Measurements from ENCODE around the gene GAGE12H.
"Not testable (repeated sequence)": the region's sequence is repeated elsewhere in the genome, so short reads cannot be mapped to it uniquely, and the experiment has no call there.

GAGE12H gene

GRCh38 chrX:49579649-49580048 is at the start of gene GAGE12H:
TSS of gene GAGE12H (plus strand) at chrX:49579949. CDS start at chrX:49581104, 1,155 bp downstream.
- DNase-seq (ENCODE audit: low read depth) = not testable (repeated sequence)

GRCh38 chrX:49531877-49532276 is 47.9 kb upstream of the GAGE12H start, which contains the start of gene GAGE12C:
TSS of gene GAGE12C (plus strand) at chrX:49532177. CDS start at chrX:49533332, 1,155 bp downstream.
- DNase-seq (ENCODE audit: low read depth) = not testable (repeated sequence)

GRCh38 chrX:49541433-49541832 is 38.3 kb upstream of the GAGE12H start, which contains the start of gene GAGE12D:
TSS of gene GAGE12D (plus strand) at chrX:49541733. CDS start at chrX:49542888, 1,155 bp downstream.
- DNase-seq (ENCODE audit: low read depth) = not testable (repeated sequence)

- DNase-seq (ENCODE audit: low read depth) = not testable (repeated sequence)
These were observed 28.8 kb upstream of the GAGE12H start, which contains the start of gene GAGE12E for GRCh38 chrX:49550989-49551388. TSS of gene GAGE12E (plus strand) at chrX:49551289. CDS start at chrX:49552444, 1,155 bp downstream.

- DNase-seq (ENCODE audit: low read depth) = not testable (repeated sequence)
These were observed 19.2 kb upstream of the GAGE12H start, which contains the start of gene GAGE12F for GRCh38 chrX:49560542-49560941. TSS of gene GAGE12F (plus strand) at chrX:49560842. CDS start at chrX:49561997, 1,155 bp downstream.

- DNase-seq (ENCODE audit: low read depth) = not testable (repeated sequence)
These were observed 11.0 kb upstream of the GAGE12H start for GRCh38 chrX:49568728-49569127.

GRCh38 chrX:49569152-49569551 is 10.6 kb upstream of the GAGE12H start:
- DNase-seq (ENCODE audit: low read depth) = not testable (repeated sequence)

- DNase-seq (ENCODE audit: low read depth) = not testable (repeated sequence)
These were observed 9.6 kb upstream of the GAGE12H start, which contains the start of gene GAGE12G for GRCh38 chrX:49570100-49570499. TSS of gene GAGE12G (plus strand) at chrX:49570400. CDS start at chrX:49571555, 1,155 bp downstream.

GRCh38 chrX:49589196-49589595 is 9.4 kb downstream of the GAGE12H start, which contains the start of gene GAGE2A:
TSS of gene GAGE2A (plus strand) at chrX:49589496. CDS start at chrX:49590651, 1,155 bp downstream.
- not testable (repeated sequence) for DNase-seq (ENCODE audit: low read depth)

GRCh38 chrX:49589769-49590478 is 10.2 kb downstream of the GAGE12H start:
- not testable (repeated sequence) for DNase-seq (ENCODE audit: low read depth)

- not testable (repeated sequence) for DNase-seq (ENCODE audit: low read depth)
These were observed 10.7 kb downstream of the GAGE12H start for GRCh38 chrX:49590488-49590887.

GRCh38 chrX:49598720-49599119 is 19.0 kb downstream of the GAGE12H start, which contains the start of gene GAGE1:
TSS of gene GAGE1 (plus strand) at chrX:49599020. CDS start at chrX:49600175, 1,155 bp downstream.
- DNase-seq (ENCODE audit: low read depth) = not testable (repeated sequence)

- no peak for DNase-seq (ENCODE audit: low read depth)
These were observed 31.1 kb downstream of the GAGE12H start for GRCh38 chrX:49610718-49611310.

- DNase-seq (ENCODE audit: low read depth) = no peak
These were observed 38.8 kb downstream of the GAGE12H start for GRCh38 chrX:49618574-49618973.

GRCh38 chrX:49627086-49627777 is 47.5 kb downstream of the GAGE12H start:
- no peak for DNase-seq (ENCODE audit: low read depth)
